AG10803 (cell line): ENCODE data around the gene SOCS6.

Source experiments
- DNase-seq: peaks from one replicate; pipeline ENCODE4 v3.0.0; 2010; ENCODE audit warnings: low read depth
- H3K4me3 ChIP-seq: 2 replicates; pipeline ENCODE4 v1.5.1; 2011; ENCODE audit warnings: mild to moderate bottlenecking, low read length, control low read depth
- CTCF ChIP-seq: conservative IDR thresholded peaks from 2 replicates; pipeline ENCODE4 v1.5.1; 2011; ENCODE audit warnings: mild to moderate bottlenecking, low read length, control low read depth, inconsistent platforms

Gene SOCS6

GRCh38 chr18:70256994-70257393 is 31.9 kb upstream of the SOCS6 start:
- no peak for TF ChIP-seq CTCF
- no peak for DNase-seq
- no peak overlapping the region for H3K4me3 ChIP-seq

- H3K4me3 ChIP-seq = no peak overlapping the region
- TF ChIP-seq CTCF = no peak
- no peak for DNase-seq
These were observed 30.6 kb upstream of the SOCS6 start for GRCh38 chr18:70258243-70258642.

GRCh38 chr18:70260683-70261082 is 28.2 kb upstream of the SOCS6 start:
- no peak for TF ChIP-seq CTCF
- DNase-seq = no peak
- no peak overlapping the region for H3K4me3 ChIP-seq

GRCh38 chr18:70261141-70261788 is 27.6 kb upstream of the SOCS6 start:
- TF ChIP-seq CTCF = no peak
- DNase-seq = no peak
- no peak overlapping the region for H3K4me3 ChIP-seq

- TF ChIP-seq CTCF = no peak
- DNase-seq = no peak
- H3K4me3 ChIP-seq = no peak overlapping the region
These were observed 25.5 kb upstream of the SOCS6 start for GRCh38 chr18:70263336-70263735.

GRCh38 chr18:70271742-70272141 is 17.1 kb upstream of the SOCS6 start:
- TF ChIP-seq CTCF = no peak
- DNase-seq = no peak
- no peak overlapping the region for H3K4me3 ChIP-seq

- H3K4me3 ChIP-seq = no peak overlapping the region
- no peak for DNase-seq
- TF ChIP-seq CTCF = no peak
These were observed 15.8 kb upstream of the SOCS6 start for GRCh38 chr18:70273021-70273420.
